HCT116 (cell line): ENCODE measurements around the gene FCER2.

Source experiments
- CEBPB ChIP-seq: IDR thresholded peaks from 2 replicates; pipeline ENCODE4 v1.6.1; 2012; ENCODE audit warnings: low read depth
- CTCF ChIP-seq, 3 experiments: fragments of 200-600 bp in 1 of 3; sonication (generic) in 1 of 3; IDR thresholded peaks in 2 of 3; conservative IDR thresholded peaks in 1 of 3; 2 replicates each; pipeline ENCODE4 v1.5.1; 2012 to 2017; ENCODE audit warnings: low read depth in 2 of 3, low read length in 2 of 3, antibody characterized with exemption in 1 of 3, borderline replicate concordance in 1 of 3, control low read depth in 1 of 3, mild to moderate bottlenecking in 1 of 3, mixed read lengths in 1 of 3, mixed run types in 1 of 3, moderate library complexity in 1 of 3; ENCODE audit not compliant: insufficient read depth in 1 of 3
- MAX ChIP-seq: IDR thresholded peaks from 2 replicates; pipeline ENCODE4 v1.6.1; 2012
- POLR2AphosphoS5 ChIP-seq: IDR thresholded peaks from 2 replicates; pipeline ENCODE4 v1.6.1; 2011; ENCODE audit warnings: mild to moderate bottlenecking, low read depth, low read length, moderate library complexity
- RAD21 ChIP-seq: IDR thresholded peaks from 2 replicates; pipeline ENCODE4 v1.6.1; 2012; ENCODE audit warnings: low read depth, mild to moderate bottlenecking
- REST ChIP-seq: IDR thresholded peaks from 2 replicates; pipeline ENCODE4 v1.6.1; 2012; ENCODE audit warnings: low read depth

DNA sequence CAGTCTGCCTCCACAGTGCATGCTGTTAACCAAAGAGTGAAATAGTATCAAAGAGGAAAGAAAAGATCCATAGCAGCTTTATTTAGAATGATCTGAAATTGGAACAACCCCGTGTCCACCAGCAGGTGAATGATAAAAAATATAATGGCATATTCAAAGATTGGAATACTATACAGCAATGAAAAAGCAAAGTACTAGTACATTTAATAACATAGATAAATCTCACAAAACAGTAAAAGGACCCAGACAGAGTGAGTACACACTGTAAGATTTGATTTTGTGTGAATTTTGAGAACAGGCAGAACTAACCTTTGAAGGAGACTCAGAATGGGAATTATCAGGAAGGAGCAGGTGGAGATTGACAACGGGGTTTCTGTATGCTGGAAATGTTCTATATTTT lies 46.2 kb upstream of the FCER2 start:
- TF ChIP-seq MAX (no peak), CTCF (IDR thresholded peaks at IDR 0.05 in 2 of 3, conservative IDR thresholded peaks at IDR 0.05 in 1 of 3; ENCODE audit: borderline replicate concordance in 1 of 3, insufficient read depth in 1 of 3, low read depth in 2 of 3, low read length in 2 of 3) (no peak), RAD21 (no peak), POLR2AphosphoS5 (no peak), CEBPB (no peak), REST (no peak)
